Chondrocyte (in vitro differentiated cells): ENCODE data around the gene LRRC1. TPM values are rescaled to one million over a fixed set of nuclear protein-coding genes. Genes with fewer than 3 reads are reported as not detected.

Source experiments
- DNase-seq: peaks from one replicate; pipeline ENCODE4 v3.0.0; 2021; ENCODE audit warnings: mixed read lengths, low spot score
- H3K27ac Mint-ChIP-seq: one replicate; pipeline ENCODE4 v1.8.0; 2021; ENCODE audit warnings: mild to moderate bottlenecking, moderate library complexity, mixed read lengths; ENCODE audit not compliant: unreplicated experiment
- H3K27me3 Mint-ChIP-seq: 2 replicates; pipeline ENCODE4 v1.8.0; 2021; ENCODE audit warnings: low read depth, mixed read lengths
- H3K36me3 Mint-ChIP-seq: 2 replicates; pipeline ENCODE4 v1.8.0; 2021; ENCODE audit warnings: low read depth, mixed read lengths
- H3K4me1 Mint-ChIP-seq: 2 replicates; pipeline ENCODE4 v1.8.0; 2021; ENCODE audit warnings: low read depth, mild to moderate bottlenecking, mixed read lengths
- H3K4me3 Mint-ChIP-seq: one replicate; pipeline ENCODE4 v1.8.0; 2021; ENCODE audit warnings: mild to moderate bottlenecking, moderate library complexity, mixed read lengths; ENCODE audit not compliant: unreplicated experiment
- H3K9me3 Mint-ChIP-seq: 2 replicates; pipeline ENCODE4 v1.8.0; 2021; ENCODE audit warnings: low read depth, mixed read lengths
- CTCF ChIP-seq: fragments of 200-600 bp; sonication (generic); IDR thresholded peaks from 2 replicates; pipeline ENCODE4 v1.5.0; 2021; ENCODE audit warnings: antibody characterized with exemption, mild to moderate bottlenecking, moderate library complexity
- total RNA-seq: library from RNA; stranded (reverse); gene quantifications from 3 replicates; pipeline ENCODE4 v1.2.1, GENCODE V29; 2021

LRRC1 gene
- total RNA-seq, 1 donor from 2014 or later = 10.4 TPM

- peaks cover 28% of the 10 kb centered on the region for H3K4me1 Mint-ChIP-seq
- no peak overlapping the region for H3K27ac Mint-ChIP-seq
- no peaks in the 10 kb centered on the region for H3K27me3 Mint-ChIP-seq
- no peaks in the 10 kb centered on the region for H3K9me3 Mint-ChIP-seq
- H3K36me3 Mint-ChIP-seq = no peaks in the 10 kb centered on the region
- no peak overlapping the region for H3K4me3 Mint-ChIP-seq
- DNase-seq = no peak
- no peak for TF ChIP-seq CTCF
Observed at GRCh38 chr6:53855940-53856339, 61.1 kb downstream of the LRRC1 start.

GRCh38 chr6:53857318-53858094 is 62.7 kb downstream of the LRRC1 start:
- Mint-ChIP-seq H3K27ac (no peak overlapping the region), H3K36me3 (no peaks in the 10 kb centered on the region), H3K9me3 (no peaks in the 10 kb centered on the region), H3K4me3 (no peak overlapping the region), H3K27me3 (no peaks in the 10 kb centered on the region), H3K4me1 (peaks cover 42% of the 10 kb centered on the region)
- TF ChIP-seq CTCF = no peak
- DNase-seq = no peak

GRCh38 chr6:53858196-53858595 is 63.4 kb downstream of the LRRC1 start:
- no peak overlapping the region for H3K4me3 Mint-ChIP-seq
- no peaks in the 10 kb centered on the region for H3K27me3 Mint-ChIP-seq
- no peaks in the 10 kb centered on the region for H3K9me3 Mint-ChIP-seq
- no peak overlapping the region for H3K27ac Mint-ChIP-seq
- H3K36me3 Mint-ChIP-seq = no peaks in the 10 kb centered on the region
- no peak for TF ChIP-seq CTCF
- no peak for DNase-seq
- peaks cover 48% of the 10 kb centered on the region for H3K4me1 Mint-ChIP-seq

- Mint-ChIP-seq H3K36me3 (no peaks in the 10 kb centered on the region), H3K4me3 (no peak overlapping the region), H3K4me1 (peaks cover 56% of the 10 kb centered on the region), H3K9me3 (no peaks in the 10 kb centered on the region), H3K27me3 (no peaks in the 10 kb centered on the region), H3K27ac (no peak overlapping the region)
- no peak for DNase-seq
- no peak for TF ChIP-seq CTCF
Observed at GRCh38 chr6:53858913-53859312, 64.1 kb downstream of the LRRC1 start.

- Mint-ChIP-seq H3K27me3 (no peaks in the 10 kb centered on the region), H3K4me1 (peaks cover 64% of the 10 kb centered on the region), H3K27ac (no peak overlapping the region), H3K9me3 (no peaks in the 10 kb centered on the region), H3K36me3 (no peaks in the 10 kb centered on the region), H3K4me3 (no peak overlapping the region)
- no peak for DNase-seq
- no peak for TF ChIP-seq CTCF
Observed at GRCh38 chr6:53860511-53860910, 65.7 kb downstream of the LRRC1 start.
